ENCODE measurements around the gene SLC22A7.
A peak's percentile ranks its signal among the peaks of the same experiment; 100 is the strongest.

Gene SLC22A7

GRCh38 chr6:43267619-43268354 is 30.3 kb upstream of the SLC22A7 start:
- DNase-seq (ENCODE audit: low read depth) = no peak

GRCh38 chr6:43268355-43268700 is 29.7 kb upstream of the SLC22A7 start:
- no peak for DNase-seq (ENCODE audit: low read depth)

- no peak for DNase-seq (ENCODE audit: low read depth)
Observed at GRCh38 chr6:43268782-43269272, 29.2 kb upstream of the SLC22A7 start.

GRCh38 chr6:43269273-43270007 is 28.6 kb upstream of the SLC22A7 start:
- peak; percentile 23 for DNase-seq (ENCODE audit: low read depth)

- DNase-seq (ENCODE audit: low read depth) = no peak
Observed at GRCh38 chr6:43271103-43271815, 26.8 kb upstream of the SLC22A7 start.

- DNase-seq (ENCODE audit: low read depth) = no peak
Observed at GRCh38 chr6:43271944-43272343, 26.1 kb upstream of the SLC22A7 start.

- no peak for DNase-seq (ENCODE audit: low read depth)
Observed at GRCh38 chr6:43273707-43274106, 24.4 kb upstream of the SLC22A7 start.

GRCh38 chr6:43274127-43274915 is 23.7 kb upstream of the SLC22A7 start:
- DNase-seq (ENCODE audit: low read depth) = no peak

- peak; percentile 22 for DNase-seq (ENCODE audit: low read depth)
Observed at GRCh38 chr6:43274916-43275597, 23.0 kb upstream of the SLC22A7 start.

- DNase-seq (ENCODE audit: low read depth) = no peak
Observed at GRCh38 chr6:43275801-43276576, 22.1 kb upstream of the SLC22A7 start.

- DNase-seq (ENCODE audit: low read depth) = no peak
Observed at GRCh38 chr6:43276577-43277305, 21.3 kb upstream of the SLC22A7 start.

- no peak for DNase-seq (ENCODE audit: low read depth)
Observed at GRCh38 chr6:43277306-43277642, 20.8 kb upstream of the SLC22A7 start.

- DNase-seq (ENCODE audit: low read depth) = no peak
Observed at GRCh38 chr6:43277643-43278523, 20.2 kb upstream of the SLC22A7 start.

- DNase-seq (ENCODE audit: low read depth) = no peak
Observed at GRCh38 chr6:43278524-43279078, 19.5 kb upstream of the SLC22A7 start.

- DNase-seq (ENCODE audit: low read depth) = no peak
Observed at GRCh38 chr6:43280234-43280633, 17.8 kb upstream of the SLC22A7 start.

- DNase-seq (ENCODE audit: low read depth) = no peak
Observed at GRCh38 chr6:43282060-43282459, 16.0 kb upstream of the SLC22A7 start.

- DNase-seq (ENCODE audit: low read depth) = no peak
Observed at GRCh38 chr6:43282636-43283513, 15.2 kb upstream of the SLC22A7 start.

- no peak for DNase-seq (ENCODE audit: low read depth)
Observed at GRCh38 chr6:43283514-43283901, 14.6 kb upstream of the SLC22A7 start.

Data from activated T-helper 9 cell treated with anti-CD3 and anti-CD28 coated beads, Interleukin-2, amount 50 U/mL, for 16 hours (primary cell).